Neural progenitor cell (in vitro differentiated cells): ENCODE results near the gene PLVAP. TPM values are rescaled to one million over a fixed set of nuclear protein-coding genes. Genes with fewer than 3 reads are reported as not detected.

ENCODE experiments used
- DNase-seq: peaks from one replicate; pipeline ENCODE4 v3.0.0-alpha.2; 2016; ENCODE audit warnings: low spot score
- H2AFZ ChIP-seq: fragments of 200-600 bp; sonication (generic); replicated peaks from 2 replicates; pipeline ENCODE4 v1.6.1; 2016; ENCODE audit warnings: antibody characterized with exemption
- H3F3A ChIP-seq: fragments of 200-600 bp; sonication (generic); 2 replicates; pipeline ENCODE4 v1.6.1; 2016; ENCODE audit warnings: antibody characterized with exemption, low read depth
- H3K27ac ChIP-seq: fragments of 200-600 bp; sonication (generic); 2 replicates; pipeline ENCODE4 v1.5.1; 2016; ENCODE audit warnings: mild to moderate bottlenecking
- H3K27me3 ChIP-seq: fragments of 200-600 bp; sonication (generic); 2 replicates; pipeline ENCODE4 v1.6.1; 2016; ENCODE audit warnings: mild to moderate bottlenecking, moderate library complexity
- H3K36me3 ChIP-seq: fragments of 200-600 bp; sonication (generic); 2 replicates; pipeline ENCODE4 v1.5.1; 2016
- H3K4me1 ChIP-seq: fragments of 200-600 bp; sonication (generic); 2 replicates; pipeline ENCODE4 v1.6.1; 2016; ENCODE audit warnings: mixed run types
- H3K4me2 ChIP-seq: fragments of 200-600 bp; sonication (generic); 2 replicates; pipeline ENCODE4 v1.6.1; 2016
- H3K4me3 ChIP-seq: fragments of 200-600 bp; sonication (generic); 2 replicates; pipeline ENCODE4 v1.5.1; 2016
- H3K79me2 ChIP-seq: fragments of 200-600 bp; sonication (generic); 2 replicates; pipeline ENCODE4 v1.6.1; 2016; ENCODE audit warnings: low read depth
- H3K9ac ChIP-seq: fragments of 200-600 bp; sonication (generic); 2 replicates; pipeline ENCODE4 v1.6.1; 2016
- H3K9me3 ChIP-seq: fragments of 200-600 bp; sonication (generic); 2 replicates; pipeline ENCODE4 v1.5.1; 2016; ENCODE audit warnings: low read depth
- H4K20me1 ChIP-seq: fragments of 200-600 bp; sonication (generic); 2 replicates; pipeline ENCODE4 v1.6.1; 2016; ENCODE audit warnings: low read depth
- H3K27ac Mint-ChIP-seq: 3 replicates; pipeline ENCODE4 v1.8.0; 2021; ENCODE audit warnings: mixed read lengths
- H3K27me3 Mint-ChIP-seq: 2 replicates; pipeline ENCODE4 v1.8.0; 2022; ENCODE audit warnings: low read depth, mild to moderate bottlenecking, inconsistent platforms, moderate library complexity, mixed read lengths; ENCODE audit not compliant: insufficient read depth
- H3K36me3 Mint-ChIP-seq: 3 replicates; pipeline ENCODE4 v1.8.0; 2021; ENCODE audit warnings: mixed read lengths
- H3K4me1 Mint-ChIP-seq: 3 replicates; pipeline ENCODE4 v1.8.0; 2021; ENCODE audit warnings: mixed read lengths
- H3K4me3 Mint-ChIP-seq: 3 replicates; pipeline ENCODE4 v1.8.0; 2021; ENCODE audit warnings: mild to moderate bottlenecking, moderate library complexity, mixed read lengths
- H3K9me3 Mint-ChIP-seq: 3 replicates; pipeline ENCODE4 v1.8.0; 2020; ENCODE audit warnings: mixed read lengths
- CTCF ChIP-seq: fragments of 200-600 bp; sonication (generic); IDR thresholded peaks from 2 replicates; pipeline ENCODE4 v1.5.1; 2017; ENCODE audit warnings: antibody characterized with exemption, mild to moderate bottlenecking
- EZH2 ChIP-seq: fragments of 200-600 bp; sonication (generic); IDR thresholded peaks from 2 replicates; pipeline ENCODE4 v1.6.1; 2017; ENCODE audit warnings: antibody characterized with exemption, mild to moderate bottlenecking, moderate library complexity
- EZH2phosphoT487 ChIP-seq: fragments of 200-600 bp; sonication (generic); IDR thresholded peaks from 2 replicates; pipeline ENCODE4 v1.6.1; 2017; ENCODE audit warnings: antibody characterized with exemption
- total RNA-seq: library from RNA; depleted of rRNA; stranded (reverse); fragments of >200 nt; gene quantifications from 2 replicates; pipeline ENCODE4 v1.2.3, GENCODE V29; 2015; ENCODE audit warnings: low replicate concordance

Gene PLVAP
- total RNA-seq, 1 donor from 2014 or later, result 0.11 TPM

GRCh38 chr19:17326595-17326966 is 50.6 kb downstream of the PLVAP start:
- Histone ChIP-seq H3K4me2 (peak overlapping the region; percentile 12), H3K9ac (no peak overlapping the region), H3K27ac (no peak overlapping the region), H3K9me3 (no peaks in the 10 kb centered on the region), H3F3A (peaks cover 50% of the 10 kb centered on the region), H3K27me3 (peaks cover 17% of the 10 kb centered on the region), H3K36me3 (no peaks in the 10 kb centered on the region), H3K4me3 (no peak overlapping the region), H3K4me1 (peaks cover 18% of the 10 kb centered on the region), H2AFZ (no peak overlapping the region), H3K79me2 (no peaks in the 10 kb centered on the region), H4K20me1 (peaks cover 6% of the 10 kb centered on the region)
- peak; percentile 56 for DNase-seq
- no peak overlapping the region for H3K4me3 Mint-ChIP-seq
- peaks cover 8% of the 10 kb centered on the region for H3K4me1 Mint-ChIP-seq
- no peak overlapping the region for H3K27ac Mint-ChIP-seq
- no peaks in the 10 kb centered on the region for H3K27me3 Mint-ChIP-seq
- H3K36me3 Mint-ChIP-seq, result peaks cover 10% of the 10 kb centered on the region
- H3K9me3 Mint-ChIP-seq, result no peaks in the 10 kb centered on the region
- TF ChIP-seq CTCF (no peak), EZH2phosphoT487 (no peak), EZH2 (no peak)

GRCh38 chr19:17325881-17326594 is 51.1 kb downstream of the PLVAP start:
- Histone ChIP-seq H3K27me3 (peaks cover 17% of the 10 kb centered on the region), H3K4me1 (peaks cover 18% of the 10 kb centered on the region), H3K36me3 (no peaks in the 10 kb centered on the region), H3F3A (peaks cover 45% of the 10 kb centered on the region), H3K4me2 (peak overlapping the region; percentile 12), H3K9ac (no peak overlapping the region), H3K27ac (no peak overlapping the region), H3K79me2 (no peaks in the 10 kb centered on the region), H3K9me3 (no peaks in the 10 kb centered on the region), H4K20me1 (peaks cover 6% of the 10 kb centered on the region), H3K4me3 (no peak overlapping the region), H2AFZ (no peak overlapping the region)
- no peak overlapping the region for H3K27ac Mint-ChIP-seq
- peaks cover under 1% of the 10 kb centered on the region for H3K27me3 Mint-ChIP-seq
- no peaks in the 10 kb centered on the region for H3K9me3 Mint-ChIP-seq
- no peak overlapping the region for H3K4me3 Mint-ChIP-seq
- no peak for DNase-seq
- peaks cover 8% of the 10 kb centered on the region for H3K4me1 Mint-ChIP-seq
- peaks cover 8% of the 10 kb centered on the region for H3K36me3 Mint-ChIP-seq
- TF ChIP-seq EZH2phosphoT487, result no peak
- TF ChIP-seq EZH2, result no peak
- TF ChIP-seq CTCF, result no peak

GRCh38 chr19:17325133-17325532 is 52.0 kb downstream of the PLVAP start:
- H3K27me3 ChIP-seq, result peaks cover 17% of the 10 kb centered on the region
- H3K4me1 ChIP-seq, result peaks cover 18% of the 10 kb centered on the region
- H3K27ac ChIP-seq, result no peak overlapping the region
- DNase-seq, result no peak
- H4K20me1 ChIP-seq, result peaks cover 8% of the 10 kb centered on the region
- H3K36me3 ChIP-seq, result no peaks in the 10 kb centered on the region
- H3K79me2 ChIP-seq, result no peaks in the 10 kb centered on the region
- H3K4me2 ChIP-seq, result no peak overlapping the region
- Mint-ChIP-seq H3K4me3 (no peak overlapping the region), H3K27ac (no peak overlapping the region), H3K36me3 (peaks cover 4% of the 10 kb centered on the region), H3K27me3 (peaks cover 4% of the 10 kb centered on the region), H3K4me1 (peaks cover 5% of the 10 kb centered on the region), H3K9me3 (no peaks in the 10 kb centered on the region)
- peaks cover 42% of the 10 kb centered on the region for H3F3A ChIP-seq
- TF ChIP-seq EZH2, result no peak
- TF ChIP-seq CTCF, result no peak
- TF ChIP-seq EZH2phosphoT487, result no peak
- H3K9me3 ChIP-seq, result no peaks in the 10 kb centered on the region
- no peak overlapping the region for H3K4me3 ChIP-seq
- H2AFZ ChIP-seq, result no peak overlapping the region
- H3K9ac ChIP-seq, result no peak overlapping the region
